Amygdala (tissue), 56 donors: ENCODE data around the gene ANAPC7.
"Not testable (repeated sequence)": the region's sequence is repeated elsewhere in the genome, so short reads cannot be mapped to it uniquely, and the experiment has no call there.

Source experiments
- DNase-seq, 56 donors: peaks; one replicate each; lab custom pipeline; 2025; lab: John Stamatoyannopoulos, UW

The ANAPC7 gene, protein sequence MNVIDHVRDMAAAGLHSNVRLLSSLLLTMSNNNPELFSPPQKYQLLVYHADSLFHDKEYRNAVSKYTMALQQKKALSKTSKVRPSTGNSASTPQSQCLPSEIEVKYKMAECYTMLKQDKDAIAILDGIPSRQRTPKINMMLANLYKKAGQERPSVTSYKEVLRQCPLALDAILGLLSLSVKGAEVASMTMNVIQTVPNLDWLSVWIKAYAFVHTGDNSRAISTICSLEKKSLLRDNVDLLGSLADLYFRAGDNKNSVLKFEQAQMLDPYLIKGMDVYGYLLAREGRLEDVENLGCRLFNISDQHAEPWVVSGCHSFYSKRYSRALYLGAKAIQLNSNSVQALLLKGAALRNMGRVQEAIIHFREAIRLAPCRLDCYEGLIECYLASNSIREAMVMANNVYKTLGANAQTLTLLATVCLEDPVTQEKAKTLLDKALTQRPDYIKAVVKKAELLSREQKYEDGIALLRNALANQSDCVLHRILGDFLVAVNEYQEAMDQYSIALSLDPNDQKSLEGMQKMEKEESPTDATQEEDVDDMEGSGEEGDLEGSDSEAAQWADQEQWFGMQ

GRCh38 chr12:110403146-110403975 is at the start of gene ANAPC7:
Gene ANAPC7 (minus strand): TSS chr12:110403708. CDS start chr12:110403627, 81 bp downstream.
- peak; percentile 30 to 94 (median 80) for DNase-seq

DNA sequence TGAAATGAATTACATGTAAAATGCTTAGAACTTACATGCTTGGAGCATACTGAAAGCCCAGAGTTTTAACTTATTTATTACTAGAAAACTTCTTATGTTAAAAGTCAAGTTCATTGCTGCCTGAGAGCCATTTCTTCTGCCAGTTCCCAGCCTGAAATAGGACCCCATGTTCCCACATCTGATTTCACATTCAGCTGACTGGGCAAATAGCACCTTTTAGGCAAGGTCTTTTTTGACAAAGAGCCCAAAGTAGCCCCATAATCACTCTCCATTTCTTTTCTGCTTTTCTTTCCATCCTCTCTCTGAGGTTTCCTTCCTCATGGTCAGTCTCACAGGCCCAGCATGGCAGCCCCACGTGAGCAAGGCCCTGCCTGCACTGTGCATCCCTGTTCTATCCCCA is 47.8 kb upstream of the ANAPC7 start:
- no peak for DNase-seq

GRCh38 chr12:110449799-110450497 is 46.4 kb upstream of the ANAPC7 start, which contains the start of gene ARPC3:
Gene ARPC3 (minus strand): TSS chr12:110450337. CDS start chr12:110450260, 77 bp downstream.
- peak; percentile 60 to 96 (median 86) for DNase-seq

DNA sequence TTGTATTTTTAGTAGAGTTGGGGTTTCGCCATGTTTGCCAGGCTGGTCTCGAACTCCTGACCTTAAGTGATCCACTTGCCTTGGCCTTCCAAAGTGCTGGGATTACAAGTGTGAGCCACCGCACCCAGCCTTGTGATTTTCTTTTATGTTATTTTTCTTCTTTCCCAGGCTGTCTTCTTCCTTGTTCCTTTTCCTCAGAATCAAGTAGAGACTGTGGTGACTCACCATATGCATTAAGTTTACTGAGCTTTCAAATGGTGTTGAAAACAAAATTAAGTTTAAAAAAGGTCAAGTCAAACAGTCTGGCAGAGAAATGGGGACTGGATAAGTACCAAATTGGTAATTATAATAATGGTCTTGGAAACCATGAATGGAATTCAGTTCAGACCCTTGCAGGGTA is 40.9 kb upstream of the ANAPC7 start:
- no peak for DNase-seq

GRCh38 chr12:110436231-110436630 is 32.7 kb upstream of the ANAPC7 start:
- DNase-seq: no peak

DNA sequence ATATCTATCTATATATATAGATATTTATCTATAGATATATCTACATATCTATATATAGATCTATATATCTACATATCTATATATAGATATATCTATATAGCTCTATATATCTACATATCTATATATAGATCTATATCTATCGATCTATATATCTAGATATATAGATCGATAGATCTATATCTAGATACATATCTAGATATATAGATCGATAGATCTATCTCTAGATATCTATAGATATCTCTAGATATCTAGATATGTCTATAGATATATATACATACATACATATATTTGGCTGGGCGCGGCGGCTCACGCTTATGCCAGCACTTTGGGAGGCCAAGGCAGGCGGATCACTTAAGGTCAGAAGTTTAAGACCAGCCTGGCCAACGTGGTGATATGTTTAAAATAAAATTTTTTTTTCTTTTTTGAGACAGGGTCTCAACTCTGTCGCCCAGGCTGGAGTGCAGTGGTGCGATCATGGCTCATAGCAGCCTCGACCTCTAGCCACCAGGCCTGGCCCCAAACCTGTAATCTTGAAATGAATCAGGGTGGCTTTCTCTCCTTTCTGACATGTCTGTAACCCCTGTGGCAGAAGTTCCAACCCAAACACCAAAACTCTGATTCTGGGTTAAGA is 28.6 kb upstream of the ANAPC7 start:
- no peak for DNase-seq

- DNase-seq: not testable (repeated sequence)
These were observed 26.2 kb upstream of the ANAPC7 start for GRCh38 chr12:110429676-110430075.

GRCh38 chr12:110426406-110426805 is 22.9 kb upstream of the ANAPC7 start:
- DNase-seq: no peak

DNA sequence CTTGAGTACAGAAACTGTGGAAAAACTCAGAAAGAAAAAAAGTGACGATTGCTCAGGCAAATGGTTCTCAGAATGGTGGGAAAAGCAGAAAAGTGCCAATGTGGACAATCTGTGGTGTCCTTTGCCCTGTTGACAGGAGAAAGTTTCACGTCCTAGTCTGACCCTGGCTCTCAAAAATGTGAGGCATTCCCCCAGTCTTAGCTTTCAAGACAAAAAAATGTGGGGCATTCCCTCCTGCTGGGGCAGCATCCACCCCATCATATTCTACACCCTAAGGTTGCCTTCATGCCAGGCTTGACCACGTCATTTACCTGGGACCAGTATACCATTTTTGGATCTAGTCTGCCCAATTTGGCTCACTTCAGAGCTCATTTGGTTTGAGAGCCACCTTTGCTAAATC is 20.7 kb upstream of the ANAPC7 start:
- DNase-seq: no peak

GRCh38 chr12:110421701-110422100 is 18.2 kb upstream of the ANAPC7 start:
- no peak for DNase-seq

- DNase-seq: no peak
These were observed 17.7 kb upstream of the ANAPC7 start for GRCh38 chr12:110421159-110421661.

DNA sequence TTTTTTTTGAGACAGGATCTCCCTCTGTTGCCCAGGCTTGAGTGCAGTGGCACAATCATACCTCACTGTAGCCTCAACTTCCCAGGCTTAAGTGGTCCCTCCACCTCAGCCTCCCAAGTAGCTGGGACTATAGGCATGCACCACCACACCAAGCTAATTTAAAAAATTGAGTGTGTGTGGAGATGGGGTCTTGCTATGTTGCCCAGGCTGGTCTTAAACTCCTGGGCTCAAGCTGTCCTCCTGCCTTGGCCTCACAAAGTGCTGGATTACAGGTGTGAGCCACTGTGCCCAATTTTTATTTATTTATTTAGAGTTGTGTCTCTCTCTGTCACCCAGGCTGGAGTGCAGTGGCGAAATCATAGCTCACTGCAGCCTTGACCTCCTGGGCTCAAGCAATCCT is 17.1 kb upstream of the ANAPC7 start:
- DNase-seq: not testable (repeated sequence)

GRCh38 chr12:110417113-110417512 is 13.6 kb upstream of the ANAPC7 start:
- not testable (repeated sequence) for DNase-seq

- not testable (repeated sequence) for DNase-seq
These were observed 6.6 kb upstream of the ANAPC7 start for GRCh38 chr12:110410086-110410485.

DNA sequence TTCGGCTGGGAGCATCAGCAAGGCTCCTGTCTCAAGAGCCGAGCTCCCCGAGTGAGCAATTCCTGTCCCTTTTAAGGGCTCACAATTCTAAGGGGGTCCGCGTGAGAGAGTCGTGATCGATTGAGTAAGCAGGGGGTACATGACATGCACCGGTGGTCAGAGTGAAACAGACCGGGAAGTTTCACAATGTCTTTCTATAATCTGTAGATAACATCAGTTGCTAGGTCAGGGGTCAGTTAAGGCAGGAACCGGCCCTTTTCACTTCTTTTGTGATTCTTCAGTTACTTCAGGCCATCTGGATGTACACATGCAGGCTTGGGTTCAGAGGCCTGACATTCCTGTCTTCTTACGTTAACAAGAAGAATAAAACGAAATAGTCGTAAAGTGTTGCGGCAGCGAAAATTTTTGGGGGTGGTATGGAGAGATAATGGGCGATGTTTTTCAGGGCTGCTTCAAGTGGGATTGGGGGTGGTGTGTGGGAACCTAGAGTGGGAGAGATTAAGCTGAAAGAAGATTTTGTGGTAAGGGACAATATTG is 1.7 kb upstream of the ANAPC7 start:
- DNase-seq: not testable (repeated sequence)

DNA sequence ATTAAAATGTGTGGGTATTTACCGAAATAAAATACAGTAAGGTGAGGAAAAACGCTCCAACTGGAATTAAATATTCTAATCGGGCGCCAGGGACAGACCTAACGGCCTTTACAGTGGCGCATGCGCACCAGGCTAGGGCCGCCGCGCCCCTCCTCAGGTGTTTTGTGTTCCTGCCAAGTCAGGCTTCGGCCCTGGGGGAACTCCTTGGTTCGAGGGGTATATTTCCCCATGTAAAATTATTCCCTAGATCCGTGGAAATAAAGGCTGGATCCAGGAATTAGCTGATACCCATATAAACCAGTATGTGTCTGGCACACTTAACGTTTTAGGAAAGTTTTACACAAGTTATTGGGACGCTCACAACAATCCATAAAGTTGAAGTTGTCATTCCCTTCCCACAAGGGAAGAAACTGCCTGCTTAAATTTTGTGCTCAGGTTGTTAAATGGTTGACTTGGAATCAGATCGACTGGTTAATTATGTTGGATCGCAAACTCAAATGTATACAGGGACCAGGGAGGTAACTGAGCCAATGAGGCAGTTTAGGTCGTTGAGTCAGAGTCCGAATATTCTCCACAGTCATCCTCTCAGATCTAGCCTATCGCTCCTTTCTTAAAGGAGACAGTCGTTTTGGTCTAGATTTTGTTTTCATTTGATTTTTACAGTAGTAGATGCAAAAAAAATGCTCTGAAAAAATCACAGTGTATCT is 621 bp upstream of the ANAPC7 start:
- DNase-seq: peak in 51 of 56 donors; percentile 1 to 77 (median 32)

DNA sequence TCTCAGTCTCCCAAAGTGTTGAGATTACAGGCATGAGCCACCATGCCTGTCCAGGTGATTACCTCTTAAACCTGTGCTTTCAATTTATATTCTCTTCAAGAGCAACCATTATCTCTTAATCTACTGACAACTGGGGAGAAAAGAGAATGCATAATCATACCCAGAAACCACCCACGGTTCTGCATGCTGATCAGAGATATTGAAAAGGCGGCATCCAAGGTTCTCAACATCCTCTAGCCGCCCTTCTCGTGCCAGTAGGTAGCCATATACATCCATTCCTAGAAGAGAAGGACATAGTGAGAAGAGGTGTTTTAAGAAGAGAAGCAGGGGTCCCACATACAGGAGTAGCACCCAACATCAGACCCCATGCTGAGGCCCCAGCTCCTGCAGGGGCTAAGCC is 20.8 kb downstream of the ANAPC7 start:
- no peak for DNase-seq

GRCh38 chr12:110379631-110380030 is 23.9 kb downstream of the ANAPC7 start:
- DNase-seq: no peak

GRCh38 chr12:110379197-110379596 is 24.3 kb downstream of the ANAPC7 start:
- no peak for DNase-seq
